HepG2 (cell line): ENCODE measurements around the gene PPP2R2C. TPM values are rescaled to one million over a fixed set of nuclear protein-coding genes. Genes with fewer than 3 reads are reported as not detected.

Experiments
- ATAC-seq: fragments of 200-7000 bp; cut with Tn5 transposase; 3 replicates; pipeline ENCODE4 v1.9.1; 2020; ENCODE audit warnings: mild to moderate bottlenecking, moderate library complexity
- BruUV-seq: library from RNA; stranded (reverse); fragments of 400-500 nt; replicated peaks from 2 replicates; lab custom pipeline; 2021; lab: Mats Ljungman, UMichigan
- CTCF ChIA-PET: fragments of 300-600 bp; formaldehyde crosslinking; extraction: SDS; loops from one replicate; lab custom pipeline; 2021; ENCODE audit warnings: low total read pairs, inconsistent platforms, low intra/inter-chr PET ratio; lab: Yijun Ruan, JAX
- POLR2A ChIA-PET: fragments of 350-600 bp; sonication (Branson Sonifier 250); formaldehyde crosslinking; loops from one replicate; lab custom pipeline; 2020; ENCODE audit warnings: antibody characterized with exemption, inconsistent platforms; lab: Yijun Ruan, JAX
- DNase-seq: peaks from one replicate; pipeline ENCODE4 v3.0.0-alpha.2; 2015; ENCODE audit warnings: low spot score
- FAIRE-seq: peaks from 3 replicates; lab custom pipeline; 2011; peaks lifted over from hg19 to GRCh38; lab: Jason Lieb, UNC
- H2AFZ ChIP-seq: one replicate; pipeline ENCODE4 v1.6.1; 2011; ENCODE audit warnings: low read length, inconsistent platforms
- H3K27ac ChIP-seq: fragments of 300-600 bp; 3 replicates; pipeline ENCODE4 v1.8.0; 2011; ENCODE audit warnings: mixed run types, mild to moderate bottlenecking, mixed read lengths, low read length, inconsistent platforms; ENCODE audit not compliant: insufficient read depth; ENCODE audit errors: extremely low read length
- H3K27me3 ChIP-seq, 2 experiments: fragments of 200-600 bp in 1 of 2; 2 replicates in 1 of 2; 3 replicates in 1 of 2; pipeline versions ENCODE4 v1.6.0 to v1.8.0; 2011; ENCODE audit warnings: low read length in 2 of 2, mild to moderate bottlenecking in 2 of 2, moderate library complexity in 2 of 2, inconsistent platforms in 1 of 2; ENCODE audit not compliant: insufficient read depth in 2 of 2, control insufficient read depth in 1 of 2
- H3K36me3 ChIP-seq, 2 experiments: fragments of 200-600 bp in 1 of 2; replicated peaks in 1 of 2; 2 replicates in 1 of 2; 3 replicates in 1 of 2; pipeline versions ENCODE4 v1.5.1 to v1.8.0; 2011; ENCODE audit warnings: low read length in 2 of 2, inconsistent platforms in 1 of 2; ENCODE audit not compliant: insufficient read depth in 2 of 2, control insufficient read depth in 1 of 2
- H3K4me1 ChIP-seq: 2 replicates; pipeline ENCODE4 v1.5.1; 2012; ENCODE audit warnings: low read length, inconsistent platforms; ENCODE audit not compliant: insufficient read depth
- H3K4me2 ChIP-seq: 2 replicates; pipeline ENCODE4 v1.6.0; 2011; ENCODE audit warnings: low read depth, low read length, inconsistent platforms
- H3K4me3 ChIP-seq, 3 experiments: fragments of 200-600 bp in 1 of 3; sonication (generic), shearing (Covaris generic) in 1 of 3; replicated peaks in 1 of 3; 2 replicates each; pipeline ENCODE4 v1.5.1; 2011 to 2016; ENCODE audit warnings: low read length in 3 of 3, inconsistent platforms in 2 of 3, low read depth in 2 of 3, mild to moderate bottlenecking in 2 of 3, control low read depth in 1 of 3, mixed read lengths in 1 of 3; ENCODE audit not compliant: insufficient read depth in 1 of 3
- H3K79me2 ChIP-seq: one replicate; pipeline ENCODE4 v1.6.1; 2011; ENCODE audit warnings: low read length, inconsistent platforms; ENCODE audit not compliant: insufficient read depth
- H3K9ac ChIP-seq: 2 replicates; pipeline ENCODE4 v1.6.0; 2011; ENCODE audit warnings: mild to moderate bottlenecking, low read depth, low read length, inconsistent platforms; ENCODE audit not compliant: insufficient read depth
- H3K9me3 ChIP-seq: 2 replicates; pipeline ENCODE4 v1.5.1; 2012; ENCODE audit warnings: mild to moderate bottlenecking, low read length
- H4K20me1 ChIP-seq: 2 replicates; pipeline ENCODE4 v1.6.0; 2011; ENCODE audit warnings: inconsistent platforms, mild to moderate bottlenecking, low read length, moderate library complexity; ENCODE audit not compliant: insufficient read depth
- HNRNPL ChIP-seq: fragments of 200-400 bp; formaldehyde crosslinking; IDR thresholded peaks from 2 replicates; pipeline ENCODE4 v1.6.1; 2017; ENCODE audit warnings: mild to moderate bottlenecking, low read depth, low read length
- KLF13 ChIP-seq: sonication (generic); formaldehyde crosslinking; IDR thresholded peaks from 2 replicates; pipeline ENCODE4 v1.4.0; 2020; ENCODE audit warnings: mild to moderate bottlenecking, missing genetic modification reagents
- NAIF1 ChIP-seq: sonication (generic); formaldehyde crosslinking; IDR thresholded peaks from 2 replicates; pipeline ENCODE4 v1.5.0; 2020; ENCODE audit warnings: mild to moderate bottlenecking, missing genetic modification reagents, borderline replicate concordance
- ZNF629 ChIP-seq: sonication (generic); formaldehyde crosslinking; conservative IDR thresholded peaks from 2 replicates; pipeline ENCODE4 v1.5.0; 2020; ENCODE audit warnings: missing genetic modification reagents
- WGBS: methylation state at CpG from one replicate; pipeline ENCODE4 v1.1.6; 2017; ENCODE audit warnings: low lambda C conversion rate; 5-methylcytosine and 5-hydroxymethylcytosine counted together
- in situ Hi-C: cut with HindIII; loops from 2 replicates; pipeline ENCODE4 v1.10.0; 2017; ENCODE audit warnings: low pct_unique_long_range_greater_than_20kb; ENCODE audit not compliant: extremely low pct_ligation_motif_present
- intact Hi-C: fragments of 100-400 bp; cut with micrococcal nuclease; formaldehyde crosslinking; loops from one replicate; pipeline ENCODE4 v1.10.0; 2022; ENCODE audit not compliant: unreplicated experiment
- polyA plus RNA-seq, 8 experiments: library from polyadenylated mRNA; depleted of rRNA in 3 of 8; stranded (reverse) in 7 of 8; unstranded in 1 of 8; fragments of >200 nt; fragmentation: Illumina TruSeq in 4 of 8; extraction: Trizol in 4 of 8; gene quantifications; 2 replicates each; pipeline versions ENCODE4 v1.2.1 to v1.2.3, GENCODE V29; 2011 to 2016; ENCODE audit warnings: low read depth in 4 of 8, missing spikeins in 1 of 8, mixed read lengths in 1 of 8; ENCODE audit not compliant: insufficient read depth in 1 of 8
- total RNA-seq, 5 experiments: library from RNA; depleted of rRNA; stranded (reverse); fragments of >200 nt; fragmentation: Illumina TruSeq; extraction: Trizol; gene quantifications; 2 replicates each; pipeline ENCODE4 v1.2.3, GENCODE V29; 2016; ENCODE audit warnings: low read depth in 1 of 5
- TF ChIP-seq, protein P1 (sequence below): sonication (generic); formaldehyde crosslinking; IDR thresholded peaks from 2 replicates; pipeline ENCODE4 v1.5.0; 2020; ENCODE audit warnings: mild to moderate bottlenecking, low read depth, missing genetic modification reagents, borderline replicate concordance

The PPP2R2C gene
- total and polyA plus RNA-seq, 2 of the 13 experiments (the other 11 are each of a cell fraction or from before 2014, with no cell fraction given): 0.60 to 8.6 TPM

DNA sequence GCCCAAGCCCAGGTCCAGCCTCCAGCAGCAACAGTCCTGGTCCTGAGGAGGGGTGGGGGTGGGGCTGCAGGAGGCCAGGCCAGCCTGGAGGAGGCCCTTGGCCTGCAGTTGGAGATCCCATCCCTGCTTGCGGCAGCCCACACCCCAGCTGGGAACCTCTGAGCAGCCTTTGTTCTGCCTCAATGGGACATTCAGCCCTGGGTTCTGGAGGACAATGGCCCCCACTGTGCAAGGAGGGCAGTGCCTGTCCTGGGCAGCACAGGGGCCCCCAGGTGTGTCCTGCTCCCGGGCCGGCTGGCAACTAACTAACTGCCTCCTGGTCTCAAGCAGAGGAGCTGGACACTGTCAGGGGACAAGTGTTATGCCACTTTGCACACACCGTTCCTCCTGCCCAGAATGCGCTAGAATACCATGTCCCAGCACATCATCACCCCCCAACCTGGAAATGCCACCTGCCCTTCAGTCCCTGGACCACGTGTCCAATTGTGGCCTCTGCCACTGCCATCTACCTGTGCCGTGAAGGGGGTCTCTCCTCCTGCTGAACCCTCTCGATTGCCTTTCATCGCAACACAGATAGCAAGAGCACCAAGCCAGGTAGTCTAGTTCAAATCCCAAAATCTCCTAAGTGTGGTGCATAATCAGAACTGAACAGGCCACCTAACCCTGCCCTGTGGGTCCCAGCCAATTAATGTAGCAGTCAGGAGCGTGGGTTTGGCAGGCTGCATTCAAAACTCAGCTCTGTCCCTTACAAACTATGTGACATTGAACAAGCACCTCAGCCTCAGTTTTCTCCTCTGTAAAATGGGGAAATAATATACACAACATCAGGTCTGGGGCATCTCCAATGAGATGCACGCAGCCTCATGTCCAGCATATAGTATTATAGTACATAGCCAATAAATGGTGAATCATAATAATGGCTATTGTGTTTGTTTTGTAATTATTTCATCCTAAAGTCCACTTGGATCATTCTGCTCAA, 8.8 kb downstream of the PPP2R2C start:
- intact Hi-C loops: no loop called here
- Histone ChIP-seq H3K4me3 (no peak overlapping the region), H2AFZ (no peak overlapping the region), H3K4me2 (no peak overlapping the region)
- DNase-seq (no peak), FAIRE-seq (no peak)
- no TSS peak for BruUV-seq
- 25% methylated on average over 4 of the region's 11 CpGs for WGBS
- TF ChIP-seq HNRNPL (0 out of 2 replicates have a peak, but pooled peaks have one; percentile 36), KLF13 (CRISPR knock-in tag) (no peak), ZNF629 (CRISPR knock-in tag) (peak; percentile 63), NAIF1 (CRISPR knock-in tag) (no peak)
- TF ChIP-seq, all 625 proteins: peak for 2
- POLR2A ChIA-PET: no interaction called here
- Histone ChIP-seq H3K4me1 (no peaks in the 10 kb centered on the region), H3K27me3 (peaks cover 1 to 25% of the 10 kb centered on the region in 2 experiments; a peak in 3 of 5 replicates), H3K27ac (no peak overlapping the region), H4K20me1 (no peaks in the 10 kb centered on the region), H3K9me3 (no peaks in the 10 kb centered on the region), H3K36me3 (no peaks in the 10 kb centered on the region), H3K79me2 (no peaks in the 10 kb centered on the region), H3K9ac (no peak overlapping the region)
- in situ Hi-C loops: no loop called here
- CTCF ChIA-PET: no interaction called here
- ATAC-seq: no peak

DNA sequence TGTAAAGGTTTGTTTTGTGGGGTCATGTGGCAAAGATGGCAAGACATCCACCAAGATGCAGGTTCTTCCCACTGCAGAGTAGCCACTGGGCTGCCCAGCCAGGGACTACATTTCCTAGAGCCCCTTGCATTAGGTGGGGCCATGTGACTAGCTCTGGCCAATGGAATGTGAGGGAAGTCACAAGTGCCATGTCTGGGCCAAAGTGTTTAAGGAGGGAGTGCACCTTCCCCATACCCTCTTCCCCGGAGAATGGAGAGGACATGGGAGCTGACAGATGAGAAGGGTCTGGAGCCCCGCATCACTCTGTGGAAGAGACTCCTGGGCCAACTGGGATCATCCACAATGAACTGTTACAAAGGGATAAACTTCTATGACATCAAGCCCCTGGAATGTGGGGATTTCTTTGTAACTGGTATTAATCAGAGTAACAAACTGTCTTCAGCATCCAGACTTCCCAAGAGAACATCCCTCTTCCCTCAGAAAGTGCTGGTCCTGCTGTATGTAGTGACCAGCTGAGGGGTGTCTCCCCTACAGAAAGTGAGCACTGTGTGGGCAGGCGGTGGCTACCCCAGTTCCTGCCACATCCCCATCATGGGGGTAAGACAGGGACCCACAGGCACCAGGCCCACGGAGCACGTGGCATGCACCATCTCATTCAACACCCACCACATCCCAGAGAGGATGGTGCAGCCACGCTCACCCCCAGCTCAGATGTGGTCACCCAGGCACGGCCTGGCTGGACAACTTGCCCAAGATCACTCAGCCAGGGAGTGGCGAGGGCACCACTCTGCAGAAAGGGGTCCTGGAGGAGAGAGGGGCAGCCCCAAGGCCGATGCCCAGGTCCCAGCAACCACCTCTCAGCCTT, 10.9 kb downstream of the PPP2R2C start:
- Histone ChIP-seq H2AFZ (no peak overlapping the region), H3K27ac (no peak overlapping the region), H3K4me3 (no peak overlapping the region), H3K9ac (no peak overlapping the region), H3K79me2 (no peaks in the 10 kb centered on the region), H3K36me3 (no peaks in the 10 kb centered on the region), H4K20me1 (no peaks in the 10 kb centered on the region), H3K9me3 (no peaks in the 10 kb centered on the region), H3K27me3 (peaks cover 1 to 18% of the 10 kb centered on the region in 2 experiments; a peak in 3 of 5 replicates), H3K4me1 (no peaks in the 10 kb centered on the region), H3K4me2 (no peak overlapping the region)
- intact Hi-C loops (no loop called here), in situ Hi-C loops (no loop called here)
- WGBS: 0% methylated on average over 2 of the region's 9 CpGs
- TF ChIP-seq, protein P1, sequence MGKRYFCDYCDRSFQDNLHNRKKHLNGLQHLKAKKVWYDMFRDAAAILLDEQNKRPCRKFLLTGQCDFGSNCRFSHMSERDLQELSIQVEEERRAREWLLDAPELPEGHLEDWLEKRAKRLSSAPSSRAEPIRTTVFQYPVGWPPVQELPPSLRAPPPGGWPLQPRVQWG: no peak
- ChIA-PET CTCF (no interaction called here), POLR2A (no interaction called here)
- ATAC-seq (no peak), DNase-seq (no peak), FAIRE-seq (no peak)
- BruUV-seq: no TSS peak
